H9 (cell line): ENCODE measurements around the gene EGFR. TPM values are rescaled to one million over a fixed set of nuclear protein-coding genes. Genes with fewer than 3 reads are reported as not detected.

Experiments used
- DNase-seq: peaks from one replicate; pipeline ENCODE4 v3.0.0-alpha.2; 2017
- H2AFZ ChIP-seq: one replicate; pipeline ENCODE4 v1.6.1; 2013; ENCODE audit warnings: mild to moderate bottlenecking, low read length, control low read depth, moderate library complexity
- H2AK5ac ChIP-seq: 2 replicates; pipeline ENCODE4 v1.6.1; 2013; ENCODE audit warnings: low read length, control low read depth, mixed read lengths; ENCODE audit not compliant: insufficient read length
- H2BK120ac ChIP-seq: one replicate; pipeline ENCODE4 v1.6.1; 2013; ENCODE audit warnings: low read depth, mild to moderate bottlenecking, low read length, control low read depth, inconsistent platforms; ENCODE audit not compliant: poor library complexity, severe bottlenecking
- H2BK12ac ChIP-seq: 2 replicates; pipeline ENCODE4 v1.6.1; 2013; ENCODE audit warnings: low read length, control low read depth, mixed read lengths, low read depth; ENCODE audit not compliant: insufficient read length
- H2BK15ac ChIP-seq: 2 replicates; pipeline ENCODE4 v1.6.1; 2013; ENCODE audit warnings: low read depth, low read length, control low read depth
- H2BK20ac ChIP-seq: one replicate; pipeline ENCODE4 v1.6.1; 2013; ENCODE audit warnings: low read depth, mild to moderate bottlenecking, low read length, control low read depth, inconsistent platforms; ENCODE audit not compliant: poor library complexity, severe bottlenecking
- H2BK5ac ChIP-seq: 2 replicates; pipeline ENCODE4 v1.6.1; 2013; ENCODE audit warnings: low read length, control low read depth, mixed read lengths; ENCODE audit not compliant: insufficient read length
- H3K14ac ChIP-seq: 2 replicates; pipeline ENCODE4 v1.6.1; 2013; ENCODE audit warnings: low read length, control low read depth; ENCODE audit not compliant: insufficient read depth
- H3K18ac ChIP-seq: 2 replicates; pipeline ENCODE4 v1.6.1; 2013; ENCODE audit warnings: low read depth, mild to moderate bottlenecking, mixed read lengths, low read length, control low read depth; ENCODE audit not compliant: insufficient read length
- H3K23ac ChIP-seq: 2 replicates; pipeline ENCODE4 v1.6.1; 2013; ENCODE audit warnings: low read length, control low read depth, mixed read lengths, low read depth; ENCODE audit not compliant: insufficient read length
- H3K23me2 ChIP-seq: 2 replicates; pipeline ENCODE4 v1.6.1; 2013; ENCODE audit warnings: low read depth, mild to moderate bottlenecking, mixed read lengths, low read length, control low read depth; ENCODE audit not compliant: insufficient read length, poor library complexity, severe bottlenecking
- H3K27ac ChIP-seq: 2 replicates; pipeline ENCODE4 v1.5.1; 2013; ENCODE audit warnings: low read length, control low read depth, mixed read lengths, low read depth; ENCODE audit not compliant: insufficient read length
- H3K27me3 ChIP-seq: 2 replicates; pipeline ENCODE4 v1.6.1; 2013; ENCODE audit warnings: low read length, control low read depth, inconsistent platforms; ENCODE audit not compliant: insufficient read depth
- H3K4ac ChIP-seq: 2 replicates; pipeline ENCODE4 v1.6.1; 2013; ENCODE audit warnings: low read depth, mild to moderate bottlenecking, control low read depth, inconsistent platforms, low read length, moderate library complexity
- H3K4me1 ChIP-seq: 2 replicates; pipeline ENCODE4 v1.6.1; 2013; ENCODE audit warnings: low read length, control low read depth, inconsistent platforms; ENCODE audit not compliant: insufficient read depth
- H3K4me2 ChIP-seq: 2 replicates; pipeline ENCODE4 v1.6.1; 2013; ENCODE audit warnings: low read length, control low read depth, mixed read lengths; ENCODE audit not compliant: insufficient read length, insufficient read depth
- H3K56ac ChIP-seq: 2 replicates; pipeline ENCODE4 v1.6.1; 2013; ENCODE audit warnings: low read depth, mild to moderate bottlenecking, mixed read lengths, low read length, control low read depth; ENCODE audit not compliant: insufficient read length
- H3K79me1 ChIP-seq: 2 replicates; pipeline ENCODE4 v1.6.1; 2013; ENCODE audit warnings: low read depth, mild to moderate bottlenecking, moderate library complexity, low read length, control low read depth, inconsistent platforms; ENCODE audit not compliant: insufficient read depth, poor library complexity, severe bottlenecking
- H3K79me2 ChIP-seq: 2 replicates; pipeline ENCODE4 v1.6.1; 2013; ENCODE audit warnings: low read length, control low read depth, inconsistent platforms; ENCODE audit not compliant: insufficient read depth
- H3K9ac ChIP-seq: 2 replicates; pipeline ENCODE4 v1.6.1; 2013; ENCODE audit warnings: low read length, control low read depth, mixed read lengths; ENCODE audit not compliant: insufficient read length; ENCODE audit errors: extremely low read depth
- H3K9me3 ChIP-seq: one replicate; pipeline ENCODE4 v1.6.1; 2013; ENCODE audit warnings: low read depth, low read length, inconsistent platforms; ENCODE audit not compliant: control insufficient read depth
- H3T11ph ChIP-seq: one replicate; pipeline ENCODE4 v1.6.1; 2013; ENCODE audit warnings: mild to moderate bottlenecking, low read length, control low read depth, inconsistent platforms
- H4K20me1 ChIP-seq: one replicate; pipeline ENCODE4 v1.6.1; 2013; ENCODE audit not compliant: control insufficient read depth, insufficient read length, insufficient read depth
- H4K5ac ChIP-seq: 2 replicates; pipeline ENCODE4 v1.6.1; 2013; ENCODE audit warnings: low read depth, mild to moderate bottlenecking, mixed read lengths, low read length, control low read depth; ENCODE audit not compliant: insufficient read length
- H4K8ac ChIP-seq: replicated peaks from 2 replicates; pipeline ENCODE4 v1.6.1; 2013; ENCODE audit warnings: low read length, control low read depth, mixed read lengths, low read depth; ENCODE audit not compliant: insufficient read length
- H4K91ac ChIP-seq: 2 replicates; pipeline ENCODE4 v1.6.1; 2013; ENCODE audit warnings: low read depth, mild to moderate bottlenecking, moderate library complexity, mixed read lengths, low read length, control low read depth; ENCODE audit not compliant: insufficient read length
- H3K27ac Mint-ChIP-seq, 3 experiments: 2 replicates in 2 of 3; 3 replicates in 1 of 3; pipeline ENCODE4 v1.8.0; 2020 to 2021; ENCODE audit warnings: mixed read lengths in 3 of 3, mild to moderate bottlenecking in 1 of 3, moderate library complexity in 1 of 3
- H3K27me3 Mint-ChIP-seq: 2 replicates; pipeline ENCODE4 v1.8.0; 2021; ENCODE audit warnings: low read depth, mild to moderate bottlenecking, moderate library complexity, mixed read lengths
- H3K36me3 Mint-ChIP-seq, 3 experiments: 2 replicates in 2 of 3; 3 replicates in 1 of 3; pipeline ENCODE4 v1.8.0; 2020 to 2021; ENCODE audit warnings: low read depth in 3 of 3, mixed read lengths in 3 of 3; ENCODE audit not compliant: insufficient read depth in 1 of 3
- H3K4me1 Mint-ChIP-seq, 2 experiments: 2 replicates each; pipeline ENCODE4 v1.8.0; 2020; ENCODE audit warnings: mixed read lengths in 2 of 2
- H3K4me3 Mint-ChIP-seq, 2 experiments: 2 replicates in 1 of 2; 3 replicates in 1 of 2; pipeline ENCODE4 v1.8.0; 2020 to 2021; ENCODE audit warnings: mild to moderate bottlenecking in 2 of 2, mixed read lengths in 2 of 2, moderate library complexity in 1 of 2
- H3K9me3 Mint-ChIP-seq, 2 experiments: 2 replicates in 1 of 2; 3 replicates in 1 of 2; pipeline ENCODE4 v1.8.0; 2020; ENCODE audit warnings: mild to moderate bottlenecking in 2 of 2, mixed read lengths in 2 of 2, moderate library complexity in 1 of 2
- WGBS: extraction: QIAGEN DNeasy Blood & Tissue Kit; methylation state at CpG from one replicate; pipeline ENCODE4 v1.1.7; 2013; ENCODE audit warnings: missing lambda C conversion rate, low lambda C conversion rate, mixed read lengths; ENCODE audit not compliant: insufficient read length; ENCODE audit errors: extremely low coverage; 5-methylcytosine and 5-hydroxymethylcytosine counted together
- total RNA-seq: library from RNA; stranded (reverse); gene quantifications from 2 replicates; pipeline ENCODE4 v1.2.1, GENCODE V29; 2021
- TF ChIP-seq, protein P1 (sequence below): fragments of 200-600 bp; sonication (generic); conservative IDR thresholded peaks from 3 replicates; pipeline ENCODE4 v1.8.0; 2021; ENCODE audit warnings: antibody characterized with exemption, mild to moderate bottlenecking

EGFR gene
- total RNA-seq, 1 experiment from 2014 or later: 3.3 TPM

DNA sequence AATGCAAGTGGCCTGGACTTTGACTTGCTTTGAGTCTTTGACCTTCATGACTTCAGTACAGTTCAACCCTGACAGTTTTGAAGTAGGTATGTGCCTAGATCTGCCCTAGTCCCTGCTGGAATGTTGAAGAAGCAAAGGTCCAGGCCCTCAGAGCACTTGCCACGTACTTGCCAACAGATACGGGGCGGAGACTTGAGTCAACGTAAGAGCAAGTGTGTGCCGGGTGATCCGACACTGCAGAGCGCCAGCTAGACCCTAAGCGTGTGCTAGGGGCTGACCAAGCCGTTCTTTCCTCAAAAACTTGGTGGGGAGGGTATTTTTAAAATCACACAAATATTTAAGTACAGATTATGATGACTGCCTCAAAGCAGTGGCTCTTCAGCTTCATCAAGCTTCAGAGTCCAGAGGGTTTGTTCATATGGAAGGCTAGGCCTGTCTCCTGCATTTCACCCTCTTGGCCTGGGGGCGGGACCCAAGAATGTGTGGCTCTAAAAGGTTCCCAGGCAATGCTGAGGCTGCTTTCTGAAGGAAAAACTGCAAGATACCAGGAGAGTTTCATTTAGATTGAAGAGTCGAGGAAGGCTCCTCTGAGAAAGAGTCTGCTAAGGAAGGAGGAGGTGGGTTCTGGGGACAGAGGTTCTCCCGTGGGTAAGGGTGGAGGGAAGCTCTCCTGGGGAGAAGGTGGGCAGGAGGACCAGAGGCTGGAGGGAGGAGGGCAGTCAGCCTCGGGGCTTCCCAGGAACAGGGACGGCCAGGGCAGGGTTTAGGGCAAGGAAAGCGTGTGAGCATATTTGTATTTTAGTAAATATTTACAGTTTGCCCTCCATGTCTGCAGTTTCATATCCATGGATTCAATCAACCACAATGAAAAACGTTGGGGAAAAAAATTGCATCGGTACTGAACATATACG is 160.3 kb downstream of the EGFR start:
- no peaks in the 10 kb centered on the region; a peak in 2 of 7 replicates for H3K36me3 Mint-ChIP-seq
- WGBS: no CpG with 5 or more reads among the region's 18 CpGs
- Histone ChIP-seq H3K14ac (no peak overlapping the region), H3T11ph (no peak overlapping the region), H3K79me1 (no peaks in the 10 kb centered on the region), H4K20me1 (no peaks in the 10 kb centered on the region), H3K9me3 (no peaks in the 10 kb centered on the region), H3K18ac (no peak overlapping the region), H3K4me1 (no peaks in the 10 kb centered on the region), H3K56ac (no peak overlapping the region), H3K4me2 (no peak overlapping the region), H2BK12ac (no peak overlapping the region), H4K5ac (no peak overlapping the region), H3K23ac (no peak overlapping the region), H2BK20ac (no peak overlapping the region), H2AFZ (no peak overlapping the region), H2AK5ac (no peak overlapping the region), H2BK5ac (no peak overlapping the region), H3K4ac (no peak overlapping the region), H4K8ac (no peak overlapping the region), H3K23me2 (no peaks in the 10 kb centered on the region), H3K9ac (no peak overlapping the region), H4K91ac (no peak overlapping the region), H3K79me2 (no peaks in the 10 kb centered on the region), H3K27ac (no peak overlapping the region), H2BK120ac (no peak overlapping the region), H2BK15ac (no peak overlapping the region), H3K27me3 (no peaks in the 10 kb centered on the region)
- DNase-seq: no peak
- no peak overlapping the region for H3K4me3 Mint-ChIP-seq
- H3K27ac Mint-ChIP-seq: peak overlapping the region in 2 of 3 experiments; percentile 49 to 79; a peak in 3 of 7 replicates
- H3K9me3 Mint-ChIP-seq: no peaks in the 10 kb centered on the region
- H3K4me1 Mint-ChIP-seq: peaks cover 2 to 7% of the 10 kb centered on the region in 2 experiments; a peak in 2 of 4 replicates
- H3K27me3 Mint-ChIP-seq: no peaks in the 10 kb centered on the region
- TF ChIP-seq, protein P1, sequence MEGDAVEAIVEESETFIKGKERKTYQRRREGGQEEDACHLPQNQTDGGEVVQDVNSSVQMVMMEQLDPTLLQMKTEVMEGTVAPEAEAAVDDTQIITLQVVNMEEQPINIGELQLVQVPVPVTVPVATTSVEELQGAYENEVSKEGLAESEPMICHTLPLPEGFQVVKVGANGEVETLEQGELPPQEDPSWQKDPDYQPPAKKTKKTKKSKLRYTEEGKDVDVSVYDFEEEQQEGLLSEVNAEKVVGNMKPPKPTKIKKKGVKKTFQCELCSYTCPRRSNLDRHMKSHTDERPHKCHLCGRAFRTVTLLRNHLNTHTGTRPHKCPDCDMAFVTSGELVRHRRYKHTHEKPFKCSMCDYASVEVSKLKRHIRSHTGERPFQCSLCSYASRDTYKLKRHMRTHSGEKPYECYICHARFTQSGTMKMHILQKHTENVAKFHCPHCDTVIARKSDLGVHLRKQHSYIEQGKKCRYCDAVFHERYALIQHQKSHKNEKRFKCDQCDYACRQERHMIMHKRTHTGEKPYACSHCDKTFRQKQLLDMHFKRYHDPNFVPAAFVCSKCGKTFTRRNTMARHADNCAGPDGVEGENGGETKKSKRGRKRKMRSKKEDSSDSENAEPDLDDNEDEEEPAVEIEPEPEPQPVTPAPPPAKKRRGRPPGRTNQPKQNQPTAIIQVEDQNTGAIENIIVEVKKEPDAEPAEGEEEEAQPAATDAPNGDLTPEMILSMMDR: no peak
